Esophagus squamous epithelium (tissue), 5 donors: ENCODE measurements around the gene SAP30L. TPM values are rescaled to one million over a fixed set of nuclear protein-coding genes. Genes with fewer than 3 reads are reported as not detected.

Experiments
- DNase-seq: peaks from one replicate; lab custom pipeline; 2025; lab: John Stamatoyannopoulos, UW
- H3K27ac ChIP-seq, 4 donors: fragments of 200-600 bp; sonication (generic); one replicate each; pipeline ENCODE4 v1.5.1; 2016 to 2019; ENCODE audit warnings: mild to moderate bottlenecking in 1 of 4
- H3K27me3 ChIP-seq, 4 donors: fragments of 200-600 bp; sonication (generic); 1 replicate in 3 of 4; 2 replicates in 1 of 4; pipeline versions ENCODE4 v1.5.1 to v1.6.0; 2017 to 2021; ENCODE audit warnings: antibody characterized with exemption in 1 of 4
- H3K36me3 ChIP-seq, 3 donors: fragments of 200-600 bp; sonication (generic); one replicate each; pipeline ENCODE4 v1.5.1; 2016 to 2019
- H3K4me1 ChIP-seq, 3 donors: fragments of 200-600 bp; sonication (generic); one replicate each; pipeline ENCODE4 v1.5.1; 2017 to 2019
- H3K4me3 ChIP-seq, 4 donors: fragments of 200-600 bp; sonication (generic); 1 replicate in 3 of 4; 2 replicates in 1 of 4; pipeline ENCODE4 v1.5.1; 2016 to 2019; ENCODE audit warnings: mild to moderate bottlenecking in 2 of 4, moderate library complexity in 1 of 4
- H3K9me3 ChIP-seq, 3 donors: fragments of 200-600 bp; sonication (generic); one replicate each; pipeline ENCODE4 v1.5.1; 2016 to 2019
- CTCF ChIP-seq, 6 experiments: fragments of 450-650 bp in 4 of 6; fragments of 200-600 bp in 2 of 6; sonication (generic) in 2 of 6; IDR thresholded peaks; one replicate each; pipeline ENCODE4 v1.5.1; 2016 to 2019; ENCODE audit warnings: antibody characterized with exemption in 6 of 6, mild to moderate bottlenecking in 4 of 6, moderate library complexity in 4 of 6
- POLR2A ChIP-seq, 4 donors: fragments of 450-650 bp; IDR thresholded peaks; one replicate each; pipeline ENCODE4 v1.6.1; 2017; ENCODE audit warnings: antibody characterized with exemption in 4 of 4, mild to moderate bottlenecking in 4 of 4, moderate library complexity in 3 of 4
- WGBS, 2 donors: methylation state at CpG; one replicate each; pipeline ENCODE4 v1.1.5; 2018; 5-methylcytosine and 5-hydroxymethylcytosine counted together
- intact Hi-C: fragments of 100-400 bp; cut with DNase I; formaldehyde crosslinking; loops from one replicate; pipeline ENCODE4 v1.15.0; 2022
- total RNA-seq, 4 donors: library from RNA; depleted of rRNA; stranded (reverse); fragments of >200 nt; gene quantifications; one replicate each; pipeline ENCODE4 v1.1.0, GENCODE V29; 2016
- donor health status: DM: yes; HTN: yes; CAD: no.

The SAP30L gene
- total RNA-seq, 4 donors from 2014 or later, result 11.1 to 32.0 (median 12.0) TPM

GRCh38 chr5:154451957-154452356 is 6.2 kb downstream of the SAP30L start:
- Histone ChIP-seq H3K9me3 (no peaks in the 10 kb centered on the region), H3K4me3 (no peak overlapping the region), H3K36me3 (peaks cover 17 to 72% (median 28%) of the 10 kb centered on the region in 3 donors), H3K27ac (no peak overlapping the region), H3K27me3 (no peaks in the 10 kb centered on the region), H3K4me1 (peaks cover 7 to 37% (median 17%) of the 10 kb centered on the region in 3 donors)
- TF ChIP-seq POLR2A (IDR thresholded peaks at IDR 0.05) (no peak), CTCF (IDR thresholded peaks at IDR 0.05) (no peak)
- intact Hi-C loops, result no loop called here
- DNase-seq, result no peak
- 86 to 87% methylated on average over 8 of the region's 8 CpGs for WGBS, 2 donors

GRCh38 chr5:154455585-154455984 is 9.8 kb downstream of the SAP30L start:
- Histone ChIP-seq H3K4me1 (peaks cover 0 to under 1% (median 0%) of the 10 kb centered on the region in 3 donors), H3K4me3 (no peak overlapping the region), H3K36me3 (peaks cover 20 to 91% (median 44%) of the 10 kb centered on the region in 3 donors), H3K27ac (no peak overlapping the region), H3K27me3 (no peaks in the 10 kb centered on the region), H3K9me3 (no peaks in the 10 kb centered on the region)
- 86 to 87% methylated on average over 5 of the region's 5 CpGs for WGBS, 2 donors
- no peak for DNase-seq
- TF ChIP-seq CTCF (IDR thresholded peaks at IDR 0.05) (no peak), POLR2A (IDR thresholded peaks at IDR 0.05) (no peak)
- intact Hi-C loops, result no loop called here

GRCh38 chr5:154456540-154456939 is 10.7 kb downstream of the SAP30L start:
- TF ChIP-seq CTCF (IDR thresholded peaks at IDR 0.05) (no peak), POLR2A (IDR thresholded peaks at IDR 0.05) (no peak)
- peaks cover 20 to 81% (median 44%) of the 10 kb centered on the region in 3 donors for H3K36me3 ChIP-seq
- 88 to 93% methylated on average over 2 to 3 of the region's 3 CpGs for WGBS, 2 donors
- no peak overlapping the region for H3K27ac ChIP-seq
- intact Hi-C loops, result no loop called here
- no peaks in the 10 kb centered on the region for H3K9me3 ChIP-seq
- no peaks in the 10 kb centered on the region for H3K27me3 ChIP-seq
- no peak overlapping the region for H3K4me3 ChIP-seq
- H3K4me1 ChIP-seq, result no peaks in the 10 kb centered on the region
- no peak for DNase-seq

- TF ChIP-seq POLR2A (IDR thresholded peaks at IDR 0.05) (no peak), CTCF (IDR thresholded peaks at IDR 0.05) (no peak)
- Histone ChIP-seq H3K9me3 (no peaks in the 10 kb centered on the region), H3K27ac (no peak overlapping the region), H3K27me3 (no peaks in the 10 kb centered on the region), H3K4me1 (no peaks in the 10 kb centered on the region), H3K36me3 (peaks cover 15 to 56% (median 37%) of the 10 kb centered on the region in 3 donors), H3K4me3 (no peak overlapping the region)
- WGBS, 2 donors, result 72 to 80% methylated on average over 1 to 2 of the region's 3 CpGs
- no peak for DNase-seq
- intact Hi-C loops, result no loop called here
These were observed 13.2 kb downstream of the SAP30L start for GRCh38 chr5:154459015-154459414.

GRCh38 chr5:154460172-154460571 is 14.4 kb downstream of the SAP30L start:
- Histone ChIP-seq H3K4me1 (no peaks in the 10 kb centered on the region), H3K27me3 (no peaks in the 10 kb centered on the region), H3K27ac (no peak overlapping the region), H3K36me3 (peaks cover 11 to 45% (median 26%) of the 10 kb centered on the region in 3 donors), H3K4me3 (no peak overlapping the region), H3K9me3 (no peaks in the 10 kb centered on the region)
- intact Hi-C loops, result no loop called here
- 92 to 94% methylated on average over 4 of the region's 4 CpGs for WGBS, 2 donors
- no peak for DNase-seq
- TF ChIP-seq POLR2A (IDR thresholded peaks at IDR 0.05), result no peak
- TF ChIP-seq CTCF (IDR thresholded peaks at IDR 0.05), result no peak
